GM12875 (cell line): Measurements from ENCODE around the gene EML4.

ENCODE experiments used
- H3K4me3 ChIP-seq: one replicate; pipeline ENCODE4 v1.5.1; 2011; ENCODE audit warnings: low read depth, low read length, control low read depth
- CTCF ChIP-seq: IDR thresholded peaks from 2 replicates; pipeline ENCODE4 v1.5.1; 2011; ENCODE audit warnings: low read depth, mild to moderate bottlenecking, control low read depth, inconsistent platforms, low read length, moderate library complexity, borderline replicate concordance; ENCODE audit not compliant: insufficient read depth

EML4 gene

GRCh38 chr2:42217914-42218313, 48.8 kb downstream of the EML4 start:
- no peak for TF ChIP-seq CTCF
- no peak overlapping the region for H3K4me3 ChIP-seq

GRCh38 chr2:42218712-42219111, 49.6 kb downstream of the EML4 start:
- no peak overlapping the region for H3K4me3 ChIP-seq
- no peak for TF ChIP-seq CTCF

GRCh38 chr2:42219160-42219559, 50.0 kb downstream of the EML4 start:
- no peak for TF ChIP-seq CTCF
- H3K4me3 ChIP-seq, result no peak overlapping the region

GRCh38 chr2:42220566-42220965, 51.4 kb downstream of the EML4 start:
- TF ChIP-seq CTCF, result no peak

GRCh38 chr2:42223067-42223854, 54.1 kb downstream of the EML4 start:
- TF ChIP-seq CTCF, result no peak
- no peak overlapping the region for H3K4me3 ChIP-seq

More at GRCh38 chr2:42220566-42220965, 51.4 kb downstream of the EML4 start:
- no peak overlapping the region for H3K4me3 ChIP-seq

- TF ChIP-seq CTCF, result no peak
- no peak overlapping the region for H3K4me3 ChIP-seq
Observed at GRCh38 chr2:42223855-42224268, 54.7 kb downstream of the EML4 start.

GRCh38 chr2:42224422-42225067, 55.4 kb downstream of the EML4 start:
- no peak overlapping the region for H3K4me3 ChIP-seq
- TF ChIP-seq CTCF, result no peak
